Left cardiac atrium (tissue), 4 donors: ENCODE measurements around the gene GPRIN2. TPM values are rescaled to one million over a fixed set of nuclear protein-coding genes. Genes with fewer than 3 reads are reported as not detected.

Experiments used
- ATAC-seq, 2 donors: fragments of 200-7000 bp; cut with Tn5 transposase; one replicate each; pipeline ENCODE4 v1.9.1; 2020; ENCODE audit warnings: mild to moderate bottlenecking in 2 of 2, moderate library complexity in 2 of 2
- DNase-seq: peaks from one replicate; pipeline ENCODE4 v3.0.0-alpha.2; 2020
- intact Hi-C, 2 donors: fragments of 100-400 bp; cut with DNase I; formaldehyde crosslinking; loops; one replicate each; pipeline versions ENCODE4 v1.14.1 to v1.15.1; 2022 to 2023
- total RNA-seq, 2 donors: library from RNA; stranded (reverse); fragmentation: NEBNext Ultra II Directional; extraction: Animal tissue kit (Norgen Biotek cat#: 25700); gene quantifications; one replicate each; pipeline ENCODE4 v1.2.1, GENCODE V29; 2021
- donor health status: DM: no; HTN: yes; CAD: no.
- donor health status: DM: no; HTN: yes; CAD: no; lungs with severe emphysema.
- donor health status: DM: yes; HTN: yes; CAD: no.
- donor health status: Dilated cardiomyopathy.

GPRIN2 gene
- total RNA-seq, 2 donors from 2014 or later: not detected

GRCh38 chr10:46551701-46552525, 4.5 kb downstream of the GPRIN2 start:
- DNase-seq (peak; percentile 25), ATAC-seq (peak in 1 of 2 donors; percentile 29)
- intact Hi-C loops: no loop called here

- intact Hi-C loops: no loop called here
- DNase-seq: peak; percentile 11
- no peak for ATAC-seq
These were observed 5.4 kb downstream of the GPRIN2 start for GRCh38 chr10:46550795-46551700.

- DNase-seq: peak; percentile 23
- intact Hi-C loops: no loop called here
- no peak for ATAC-seq
These were observed 6.2 kb downstream of the GPRIN2 start for GRCh38 chr10:46550076-46550790.

GRCh38 chr10:46549171-46550075, 7.0 kb downstream of the GPRIN2 start:
- intact Hi-C loops: no loop called here
- ATAC-seq (no peak), DNase-seq (peak; percentile 11)

GRCh38 chr10:46548498-46549090, 7.9 kb downstream of the GPRIN2 start:
- intact Hi-C loops: no loop called here
- ATAC-seq: peak in 1 of 2 donors; percentile 23
- no peak for DNase-seq

GRCh38 chr10:46547541-46548497, 8.6 kb downstream of the GPRIN2 start:
- ATAC-seq (no peak), DNase-seq (no peak)
- intact Hi-C loops: no loop called here

- DNase-seq: peak; percentile 26
- ATAC-seq: no peak
- intact Hi-C loops: no loop called here
These were observed 9.6 kb downstream of the GPRIN2 start for GRCh38 chr10:46546591-46547540.

GRCh38 chr10:46545861-46546590, 10.4 kb downstream of the GPRIN2 start:
- intact Hi-C loops: no loop called here
- DNase-seq (peak; percentile 5), ATAC-seq (no peak)

- intact Hi-C loops: no loop called here
- no peak for ATAC-seq
These were observed 11.3 kb downstream of the GPRIN2 start for GRCh38 chr10:46544989-46545791.

GRCh38 chr10:46543466-46544377, 12.7 kb downstream of the GPRIN2 start:
- no peak for ATAC-seq
- DNase-seq: peak; percentile 18
- intact Hi-C loops: no loop called here

More at GRCh38 chr10:46544989-46545791, 11.3 kb downstream of the GPRIN2 start:
- DNase-seq: peak; percentile 9

- ATAC-seq: no peak
- intact Hi-C loops: no loop called here
- DNase-seq: peak; percentile 13
These were observed 13.6 kb downstream of the GPRIN2 start for GRCh38 chr10:46542567-46543465.
